NOMO-1 treated with dmso at 0.1 percent for 144 hours (cell line): ENCODE results near the gene ATIC.

ENCODE experiments used
- DNase-seq: peaks from one replicate; lab custom pipeline; 2025; ENCODE audit not compliant: unreplicated experiment; lab: John Stamatoyannopoulos, UW

Gene ATIC

DNA sequence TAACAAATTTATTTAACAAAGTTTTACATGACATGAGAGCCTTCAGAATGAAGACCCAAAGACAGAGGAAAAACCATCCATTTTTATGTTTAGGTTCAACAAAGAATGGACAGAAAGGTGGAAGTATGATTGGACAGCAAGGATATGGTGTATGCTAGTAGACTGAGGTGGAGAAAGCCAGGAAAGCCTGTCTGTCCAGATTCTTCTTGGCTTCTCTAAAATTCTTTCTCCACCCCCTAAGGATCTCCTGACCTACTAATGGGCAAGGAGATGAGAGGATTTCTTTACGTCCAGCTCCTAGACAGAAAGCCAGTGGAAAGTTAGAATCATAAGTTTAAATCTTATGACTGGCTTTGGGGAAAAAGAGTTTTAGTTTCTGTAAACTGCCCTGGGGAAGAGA, 3.0 kb downstream of the ATIC start:
- DNase-seq, result no peak

DNA sequence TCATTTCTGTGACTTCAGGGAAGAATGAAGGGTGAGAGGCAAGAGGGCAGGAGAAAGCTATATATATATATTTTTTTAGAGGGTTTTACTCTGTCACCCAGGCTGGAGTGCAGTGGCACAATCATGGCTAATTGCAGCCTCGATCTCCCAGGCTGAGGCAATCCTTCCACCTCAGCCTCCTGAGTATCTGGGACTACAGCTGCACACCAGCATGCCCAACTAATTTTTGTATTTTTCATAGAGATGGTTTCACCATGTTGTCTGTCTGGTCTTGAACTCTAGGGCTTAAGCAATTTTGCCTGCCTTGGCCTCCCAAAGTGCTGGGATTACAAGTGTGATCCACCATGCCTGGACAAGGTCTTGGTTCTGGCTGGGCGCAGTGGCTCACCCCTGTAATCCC, 3.4 kb downstream of the ATIC start:
- no peak for DNase-seq

DNA sequence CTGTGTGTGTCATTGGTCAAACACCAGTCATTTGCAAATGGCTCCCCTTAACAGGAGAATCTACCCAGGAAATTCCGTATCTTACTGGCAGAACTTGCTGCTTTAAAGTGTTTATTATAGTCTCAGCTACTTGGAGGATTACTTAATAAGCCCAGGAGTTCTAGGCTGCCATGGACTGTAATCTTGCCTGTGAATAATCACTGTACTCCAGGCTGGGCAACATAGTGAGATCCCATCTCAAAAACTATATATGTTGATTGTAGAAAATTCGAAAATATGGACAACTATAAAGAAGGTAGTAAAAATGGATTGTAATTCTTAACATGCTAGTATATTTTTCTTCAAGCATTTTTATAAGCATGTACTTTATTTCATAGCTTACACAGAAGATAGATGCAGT, 4.5 kb downstream of the ATIC start:
- no peak for DNase-seq

- DNase-seq, result no peak
These were observed 7.6 kb downstream of the ATIC start for GRCh38 chr2:215319500-215319899.

GRCh38 chr2:215320102-215320501, 8.2 kb downstream of the ATIC start:
- DNase-seq, result no peak

DNA sequence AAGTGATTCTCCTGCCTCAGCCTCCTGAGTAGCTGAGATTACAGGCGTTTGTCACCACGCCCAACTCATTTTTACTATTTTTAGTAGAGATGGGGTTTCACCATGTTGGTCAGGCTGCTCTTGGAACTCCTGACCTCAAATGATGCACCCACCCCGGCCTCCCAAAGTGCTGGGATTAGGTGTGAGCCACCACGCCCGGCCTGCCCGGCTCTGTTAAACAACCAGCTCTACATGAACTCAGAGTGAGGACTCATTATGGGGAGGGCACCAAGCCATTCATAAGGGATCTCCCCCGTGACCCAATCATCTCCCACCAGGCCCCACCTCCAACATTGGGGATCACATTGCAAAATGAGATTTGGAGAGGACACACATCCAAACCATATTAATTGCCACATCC, 8.8 kb downstream of the ATIC start:
- DNase-seq, result no peak

DNA sequence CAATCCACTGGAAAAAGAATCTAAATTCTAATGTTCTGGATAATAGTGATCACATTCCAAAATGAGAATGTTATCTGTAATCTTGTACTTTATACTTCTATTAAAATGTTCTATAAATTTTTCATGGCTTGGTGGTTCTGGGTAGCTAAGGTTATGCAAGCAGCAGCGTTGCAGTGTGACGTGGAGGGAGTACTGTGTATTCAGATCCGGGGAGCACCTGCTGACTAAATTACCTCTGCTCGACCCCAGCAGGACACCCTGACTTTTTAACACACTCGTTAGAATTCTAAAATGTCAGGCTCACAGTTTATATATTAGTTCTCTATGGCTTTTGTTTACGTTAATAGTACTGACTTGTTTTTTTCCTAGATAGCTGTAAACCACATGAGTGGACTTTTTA, 13.0 kb downstream of the ATIC start:
- DNase-seq, result no peak

DNA sequence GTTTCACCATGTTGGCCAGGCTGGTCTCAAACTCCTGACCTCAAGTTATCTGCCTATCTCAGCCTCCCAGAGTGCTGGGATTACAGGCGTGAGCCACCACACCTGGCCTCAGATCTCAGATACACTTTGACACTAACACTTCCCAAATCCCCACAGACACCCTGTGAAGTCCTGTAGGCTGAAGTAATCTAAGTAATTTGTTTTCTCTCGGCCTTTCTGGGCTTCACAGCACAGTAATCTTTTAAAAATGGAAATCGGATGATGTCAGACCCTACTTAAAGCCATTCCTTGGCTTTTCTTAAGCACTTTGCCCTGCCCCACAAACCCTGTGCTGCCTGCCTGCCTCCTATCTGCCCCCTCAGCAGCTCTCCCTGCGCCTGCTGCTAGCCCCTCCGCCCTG, 16.2 kb downstream of the ATIC start:
- no peak for DNase-seq

DNA sequence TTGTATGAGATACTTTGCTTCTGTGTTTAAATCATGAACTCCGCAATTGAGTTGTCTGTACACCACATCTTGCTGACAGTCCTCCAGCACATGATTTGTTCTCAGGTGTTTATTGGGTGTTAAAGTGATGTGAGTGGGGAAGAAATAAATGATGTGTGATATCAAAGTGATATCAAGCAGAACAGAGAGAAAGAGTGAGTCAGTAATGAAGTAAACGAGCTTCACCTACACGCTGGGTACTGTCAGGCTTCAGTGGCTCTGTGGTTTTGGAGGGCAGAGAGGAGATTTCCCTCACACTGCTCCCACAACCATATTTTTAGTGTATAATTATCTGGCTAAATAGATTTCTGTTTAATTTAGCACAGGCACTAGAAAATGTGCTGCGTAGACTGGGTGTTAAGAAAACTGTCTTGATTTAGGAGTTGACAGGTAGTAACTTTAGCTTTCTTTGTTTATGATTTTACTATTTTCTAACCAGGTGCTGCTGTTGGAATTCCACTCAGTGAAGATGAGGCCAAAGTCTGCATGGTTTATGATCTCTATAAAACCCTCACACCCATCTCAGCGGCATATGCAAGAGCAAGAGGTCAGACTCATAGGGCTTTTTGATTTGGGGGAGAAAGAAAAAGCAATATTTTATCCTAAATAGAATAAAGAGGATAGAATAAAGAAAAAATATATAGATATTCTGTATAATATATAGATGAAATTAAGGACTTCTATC, 21.2 kb downstream of the ATIC start:
- DNase-seq, result no peak

DNA sequence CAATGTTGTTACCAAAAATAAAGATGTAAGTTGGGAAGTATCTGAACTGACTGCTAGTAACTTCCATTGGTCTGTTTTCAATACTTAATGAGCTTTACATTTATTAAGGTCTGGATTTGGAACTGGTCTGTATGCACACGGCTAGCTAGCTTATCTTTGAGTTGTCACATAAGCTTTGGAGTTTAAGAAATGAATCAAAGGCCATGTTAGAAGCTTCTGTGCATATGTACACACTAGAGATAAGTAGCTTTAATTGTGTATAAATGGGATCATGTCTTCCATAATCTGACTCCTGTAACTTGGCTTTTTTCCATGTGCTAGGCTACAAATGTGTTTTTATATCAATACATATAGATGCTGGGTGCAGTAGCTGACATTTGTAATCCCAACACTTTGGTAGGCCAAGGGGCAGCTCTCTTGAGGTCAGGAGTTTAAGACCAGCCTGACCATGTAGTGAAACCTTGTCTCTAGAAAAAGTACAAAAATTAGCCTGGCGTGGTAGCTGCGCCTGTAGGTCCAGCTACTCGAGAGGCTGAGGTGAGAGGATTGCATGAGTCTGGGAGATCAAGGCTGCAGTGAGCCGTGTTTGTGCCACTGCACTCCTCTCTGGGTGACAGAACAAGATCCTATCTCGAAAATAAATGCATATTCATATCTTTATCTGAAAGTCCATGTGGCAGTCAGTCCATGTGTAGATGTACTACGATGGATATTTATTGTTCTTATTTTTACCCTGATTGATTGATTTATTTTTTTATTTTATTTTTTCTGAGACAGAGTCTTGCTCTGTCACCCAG, 27.2 kb downstream of the ATIC start:
- no peak for DNase-seq

GRCh38 chr2:215347878-215348277, 36.0 kb downstream of the ATIC start:
- no peak for DNase-seq

GRCh38 chr2:215352602-215353001, 40.7 kb downstream of the ATIC start:
- DNase-seq, result no peak

- no peak for DNase-seq
These were observed 43.2 kb downstream of the ATIC start for GRCh38 chr2:215354771-215355695.

DNA sequence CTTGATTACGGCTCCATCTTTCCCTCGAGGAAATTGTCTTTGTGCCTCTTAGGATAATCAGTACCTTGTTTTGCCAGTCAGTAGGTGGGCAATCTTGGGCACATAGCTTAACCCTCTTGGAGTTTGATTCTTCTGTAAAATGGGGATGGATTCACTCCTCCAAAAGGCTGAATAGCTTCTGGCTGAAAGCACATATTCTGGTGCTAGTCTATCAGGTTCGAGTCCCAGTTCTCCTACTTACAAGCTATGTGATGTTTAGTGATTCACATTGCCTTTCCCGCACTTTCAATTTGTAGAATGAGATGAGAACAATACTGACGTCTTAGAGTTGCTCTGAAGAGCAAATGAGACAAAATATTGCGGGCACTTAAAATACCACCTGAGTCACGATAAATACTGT, 43.9 kb downstream of the ATIC start:
- no peak for DNase-seq

DNA sequence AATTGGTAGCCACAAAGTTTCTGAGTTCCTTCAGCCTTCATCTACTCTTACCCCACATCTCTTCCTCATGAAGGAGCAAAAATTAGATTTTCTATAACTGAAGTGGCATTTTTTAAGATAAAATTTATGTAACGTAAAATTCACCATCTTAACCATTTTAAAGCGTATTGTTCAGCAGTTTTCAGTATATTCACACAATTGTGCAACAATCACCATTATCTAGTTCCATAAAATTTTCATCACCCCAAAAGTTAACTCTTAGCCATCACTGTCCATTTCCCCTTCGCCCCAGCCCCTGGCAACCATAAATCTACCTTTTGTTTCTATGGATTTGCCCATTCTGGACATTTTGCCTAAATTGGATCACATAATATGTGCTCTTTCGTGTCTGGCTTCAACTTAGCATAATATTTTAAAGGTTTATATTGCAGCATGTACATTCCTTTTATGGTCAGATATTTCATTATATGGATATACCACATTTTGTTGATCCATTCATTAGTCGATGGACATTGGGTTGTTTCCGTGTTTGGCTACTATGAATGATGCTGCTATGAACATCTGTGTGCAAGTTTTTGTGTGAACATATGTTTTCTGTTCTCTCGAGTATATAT, 44.6 kb downstream of the ATIC start:
- DNase-seq, result no peak

- no peak for DNase-seq
These were observed 45.1 kb downstream of the ATIC start for GRCh38 chr2:215356948-215357461.

GRCh38 chr2:215357660-215358059, 45.8 kb downstream of the ATIC start:
- DNase-seq, result no peak

DNA sequence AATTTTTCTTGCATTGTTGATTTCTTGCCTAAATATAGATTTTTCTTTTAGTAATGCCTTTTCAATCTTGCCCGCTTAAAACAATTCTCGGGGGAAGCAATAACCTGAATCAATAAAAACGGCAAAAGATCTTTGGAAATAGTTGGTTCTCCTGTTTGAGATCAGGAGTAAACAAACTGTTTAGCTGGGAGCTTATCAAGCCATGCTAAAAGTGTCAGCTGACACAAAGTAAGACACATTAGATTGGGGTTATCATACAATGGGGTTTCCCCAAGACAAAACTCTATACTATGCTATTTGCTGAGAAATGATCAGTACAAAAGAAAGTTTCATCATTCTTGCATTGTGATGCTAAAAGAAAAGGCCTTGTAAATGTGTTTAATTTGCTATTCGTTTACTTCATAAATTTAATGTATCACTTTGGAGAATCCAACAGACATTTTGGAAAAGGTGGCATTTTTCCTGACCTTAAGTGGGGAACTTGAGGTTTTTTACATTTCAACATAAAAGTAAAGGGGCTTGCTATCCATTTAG, 46.5 kb downstream of the ATIC start:
- DNase-seq, result no peak

- DNase-seq, result no peak
These were observed 47.2 kb downstream of the ATIC start for GRCh38 chr2:215358891-215359575.

GRCh38 chr2:215359576-215359922, 47.7 kb downstream of the ATIC start:
- DNase-seq, result no peak
